ENCODE measurements around the gene CES5A.
"Not testable (repeated sequence)": the region's sequence is repeated elsewhere in the genome, so short reads cannot be mapped to it uniquely, and the experiment has no call there.

CES5A gene

DNA sequence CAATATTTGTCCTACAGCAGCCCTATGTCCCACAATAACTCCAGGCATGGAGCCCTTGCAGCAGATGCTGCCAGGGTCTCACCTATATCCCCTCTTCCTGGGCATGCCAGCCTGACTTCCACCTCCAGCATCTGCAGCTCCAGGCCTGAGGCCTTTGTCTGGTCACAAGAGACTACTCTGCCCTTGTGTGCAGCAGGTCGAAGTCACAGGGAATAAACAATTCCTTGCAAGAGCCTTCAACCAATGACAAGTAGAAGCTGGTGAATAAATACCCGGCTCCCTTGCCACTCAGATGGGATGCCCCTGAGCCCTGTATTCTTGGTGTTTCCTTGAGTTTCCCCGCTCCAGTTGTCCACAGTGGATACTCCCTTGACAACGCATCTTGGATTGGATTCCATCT, 65.3 kb downstream of the CES5A start:
- Histone ChIP-seq H3K4me1 (no peaks in the 10 kb centered on the region), H3K4me2 (ENCODE audit: low read length) (no peak overlapping the region), H3K27ac (no peak overlapping the region), H2AFZ (no peak overlapping the region), H3K36me3 (ENCODE audit: control insufficient read depth, insufficient read depth, low read length) (no peaks in the 10 kb centered on the region), H3K27me3 (ENCODE audit: control insufficient read depth, insufficient read depth, low read length) (no peaks in the 10 kb centered on the region), H3K9ac (no peak overlapping the region), H3K9me3 (ENCODE audit: control insufficient read depth, low read length) (no peaks in the 10 kb centered on the region), H3K79me2 (no peaks in the 10 kb centered on the region), H3K4me3 (ENCODE audit: low read depth, low read length) (no peak overlapping the region)
- TF ChIP-seq, protein P1, sequence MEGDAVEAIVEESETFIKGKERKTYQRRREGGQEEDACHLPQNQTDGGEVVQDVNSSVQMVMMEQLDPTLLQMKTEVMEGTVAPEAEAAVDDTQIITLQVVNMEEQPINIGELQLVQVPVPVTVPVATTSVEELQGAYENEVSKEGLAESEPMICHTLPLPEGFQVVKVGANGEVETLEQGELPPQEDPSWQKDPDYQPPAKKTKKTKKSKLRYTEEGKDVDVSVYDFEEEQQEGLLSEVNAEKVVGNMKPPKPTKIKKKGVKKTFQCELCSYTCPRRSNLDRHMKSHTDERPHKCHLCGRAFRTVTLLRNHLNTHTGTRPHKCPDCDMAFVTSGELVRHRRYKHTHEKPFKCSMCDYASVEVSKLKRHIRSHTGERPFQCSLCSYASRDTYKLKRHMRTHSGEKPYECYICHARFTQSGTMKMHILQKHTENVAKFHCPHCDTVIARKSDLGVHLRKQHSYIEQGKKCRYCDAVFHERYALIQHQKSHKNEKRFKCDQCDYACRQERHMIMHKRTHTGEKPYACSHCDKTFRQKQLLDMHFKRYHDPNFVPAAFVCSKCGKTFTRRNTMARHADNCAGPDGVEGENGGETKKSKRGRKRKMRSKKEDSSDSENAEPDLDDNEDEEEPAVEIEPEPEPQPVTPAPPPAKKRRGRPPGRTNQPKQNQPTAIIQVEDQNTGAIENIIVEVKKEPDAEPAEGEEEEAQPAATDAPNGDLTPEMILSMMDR (IDR thresholded peaks at IDR 0.05): no peak

GRCh38 chr16:55809386-55809785, 65.8 kb downstream of the CES5A start:
- H3K9me3 ChIP-seq (ENCODE audit: control insufficient read depth, low read length): no peaks in the 10 kb centered on the region
- H3K4me3 ChIP-seq (ENCODE audit: low read depth, low read length): no peak overlapping the region
- no peaks in the 10 kb centered on the region for H3K27me3 ChIP-seq (ENCODE audit: control insufficient read depth, insufficient read depth, low read length)
- TF ChIP-seq, protein P1 (IDR thresholded peaks at IDR 0.05): no peak
- H3K4me1 ChIP-seq: no peaks in the 10 kb centered on the region
- H3K27ac ChIP-seq: no peak overlapping the region
- no peak overlapping the region for H3K4me2 ChIP-seq (ENCODE audit: low read length)
- no peak overlapping the region for H3K9ac ChIP-seq
- H3K79me2 ChIP-seq: no peaks in the 10 kb centered on the region
- no peaks in the 10 kb centered on the region for H3K36me3 ChIP-seq (ENCODE audit: control insufficient read depth, insufficient read depth, low read length)
- H2AFZ ChIP-seq: no peak overlapping the region

DNA sequence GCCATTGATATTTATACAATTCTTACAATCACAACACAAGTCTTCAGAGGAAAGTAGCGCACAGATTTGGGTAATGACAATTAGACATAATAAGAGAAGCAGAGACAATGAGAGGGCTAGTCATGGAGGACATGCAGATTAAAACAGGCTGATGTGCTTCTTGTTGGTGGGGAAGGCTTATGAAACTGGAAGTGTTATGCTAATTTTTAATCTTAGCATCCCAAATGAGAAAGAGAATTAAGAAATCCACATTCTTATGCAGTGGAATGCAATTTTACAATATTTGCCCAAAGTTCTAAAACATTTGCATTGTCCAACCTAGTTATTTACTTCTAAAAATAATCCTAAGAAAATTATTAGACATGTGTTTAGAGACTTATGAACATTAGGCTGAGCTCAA, 66.9 kb downstream of the CES5A start:
- not testable (repeated sequence) for H3K4me1 ChIP-seq; H3K27ac ChIP-seq; H3K4me3 ChIP-seq (ENCODE audit: low read depth, low read length); H3K79me2 ChIP-seq; H3K4me2 ChIP-seq (ENCODE audit: low read length); H2AFZ ChIP-seq; H3K9ac ChIP-seq; H3K9me3 ChIP-seq (ENCODE audit: control insufficient read depth, low read length); H3K27me3 ChIP-seq (ENCODE audit: control insufficient read depth, insufficient read depth, low read length); H3K36me3 ChIP-seq (ENCODE audit: control insufficient read depth, insufficient read depth, low read length)

DNA sequence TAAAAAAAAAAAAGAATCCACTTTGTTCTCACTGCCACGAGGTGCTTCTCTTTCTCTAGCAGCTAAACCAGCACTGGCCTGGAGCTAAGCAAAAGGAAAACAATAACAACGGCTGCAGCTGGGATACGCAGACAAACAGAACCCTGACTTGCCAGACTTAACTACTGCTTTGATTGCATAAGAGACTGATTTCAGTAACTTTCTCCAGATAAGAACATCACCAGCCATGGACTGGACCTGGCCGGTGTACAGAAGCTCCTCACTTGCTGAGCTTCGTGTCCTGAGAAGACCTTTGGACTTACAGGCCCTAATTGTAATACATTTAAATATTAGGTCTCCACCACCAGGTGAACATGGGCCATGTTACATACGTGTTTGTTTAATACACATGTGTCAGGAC, 70.1 kb downstream of the CES5A start:
- not testable (repeated sequence) for H3K36me3 ChIP-seq (ENCODE audit: control insufficient read depth, insufficient read depth, low read length); H3K9ac ChIP-seq; H3K4me3 ChIP-seq (ENCODE audit: low read depth, low read length); H3K4me2 ChIP-seq (ENCODE audit: low read length); H3K9me3 ChIP-seq (ENCODE audit: control insufficient read depth, low read length); H3K79me2 ChIP-seq; H2AFZ ChIP-seq; H3K27me3 ChIP-seq (ENCODE audit: control insufficient read depth, insufficient read depth, low read length); H3K4me1 ChIP-seq; H3K27ac ChIP-seq

DNA sequence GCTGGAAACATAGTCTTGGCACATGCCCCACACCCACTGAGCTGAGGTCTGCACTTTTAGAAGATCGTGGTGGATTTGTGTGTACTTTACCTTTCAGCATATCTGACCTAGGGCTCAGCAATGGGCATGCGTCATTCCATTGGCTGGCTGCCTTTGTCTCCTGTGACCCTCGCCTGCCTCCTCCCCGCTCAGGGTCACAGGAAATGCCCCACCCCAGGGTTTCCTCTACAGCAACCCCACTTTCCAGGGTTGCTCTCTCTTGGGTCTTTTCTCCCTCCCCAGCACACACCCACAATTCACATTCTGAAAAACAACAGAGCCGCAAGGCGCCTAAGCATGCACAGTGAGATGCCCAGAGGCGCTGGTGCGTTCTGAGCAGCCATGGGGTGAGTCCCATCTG, 71.5 kb downstream of the CES5A start:
- H2AFZ ChIP-seq; H3K79me2 ChIP-seq; H3K4me1 ChIP-seq; H3K4me2 ChIP-seq (ENCODE audit: low read length); H3K27ac ChIP-seq; H3K9ac ChIP-seq; H3K36me3 ChIP-seq (ENCODE audit: control insufficient read depth, insufficient read depth, low read length); H3K27me3 ChIP-seq (ENCODE audit: control insufficient read depth, insufficient read depth, low read length); H3K9me3 ChIP-seq (ENCODE audit: control insufficient read depth, low read length); H3K4me3 ChIP-seq (ENCODE audit: low read depth, low read length): not testable (repeated sequence)
